Renal cortical epithelial cell (primary cell): ENCODE measurements around the gene KIF1A. TPM values are rescaled to one million over a fixed set of nuclear protein-coding genes. Genes with fewer than 3 reads are reported as not detected.
A peak's percentile ranks its signal among the peaks of the same experiment; 100 is the strongest.

Source experiments
- DNase-seq: peaks from one replicate; pipeline ENCODE4 v3.0.0-alpha.2; 2011; ENCODE audit warnings: low read depth
- total RNA-seq: library from RNA; depleted of rRNA; stranded (reverse); fragments of >200 nt; gene quantifications from 2 replicates; pipeline ENCODE4 v1.2.3, GENCODE V29; 2014

KIF1A gene
- total RNA-seq, 1 donor from 2014 or later = 0.45 TPM

- no peak for DNase-seq
Measured at GRCh38 chr2:240767341-240767740, 52.7 kb downstream of the KIF1A start.

GRCh38 chr2:240766072-240766471 is 53.9 kb downstream of the KIF1A start:
- no peak for DNase-seq

- DNase-seq = no peak
Measured at GRCh38 chr2:240765007-240765406, 55.0 kb downstream of the KIF1A start.

- no peak for DNase-seq
Measured at GRCh38 chr2:240764605-240765004, 55.4 kb downstream of the KIF1A start.

GRCh38 chr2:240762971-240763370 is 57.0 kb downstream of the KIF1A start:
- DNase-seq = no peak

GRCh38 chr2:240762249-240762648 is 57.8 kb downstream of the KIF1A start:
- no peak for DNase-seq

- DNase-seq = no peak
Measured at GRCh38 chr2:240760576-240761246, 59.3 kb downstream of the KIF1A start.

GRCh38 chr2:240760121-240760520 is 59.9 kb downstream of the KIF1A start:
- no peak for DNase-seq

- DNase-seq = peak; percentile 52
Measured at GRCh38 chr2:240759459-240759858, 60.6 kb downstream of the KIF1A start.

- no peak for DNase-seq
Measured at GRCh38 chr2:240757086-240757614, 62.9 kb downstream of the KIF1A start.

GRCh38 chr2:240752209-240752608 is 67.8 kb downstream of the KIF1A start:
- no peak for DNase-seq

- DNase-seq = no peak
Measured at GRCh38 chr2:240750409-240750808, 69.6 kb downstream of the KIF1A start.

GRCh38 chr2:240749516-240749915 is 70.5 kb downstream of the KIF1A start:
- DNase-seq = no peak

- no peak for DNase-seq
Measured at GRCh38 chr2:240747256-240747655, 72.8 kb downstream of the KIF1A start.

- DNase-seq = no peak
Measured at GRCh38 chr2:240746671-240747070, 73.3 kb downstream of the KIF1A start.

GRCh38 chr2:240745962-240746361 is 74.1 kb downstream of the KIF1A start:
- DNase-seq = no peak

GRCh38 chr2:240745456-240745855 is 74.6 kb downstream of the KIF1A start:
- DNase-seq = no peak

- DNase-seq = no peak
Measured at GRCh38 chr2:240742602-240743095, 77.4 kb downstream of the KIF1A start.

- no peak for DNase-seq
Measured at GRCh38 chr2:240741091-240741490, 78.9 kb downstream of the KIF1A start.

GRCh38 chr2:240739797-240740196 is 80.2 kb downstream of the KIF1A start:
- no peak for DNase-seq

GRCh38 chr2:240737958-240738357 is 82.1 kb downstream of the KIF1A start:
- DNase-seq = no peak

GRCh38 chr2:240737512-240737911 is 82.5 kb downstream of the KIF1A start:
- no peak for DNase-seq
